T1000 (cell line): ENCODE results near the gene RHEX.

Experiments used
- DNase-seq: peaks from one replicate; lab custom pipeline; 2025; ENCODE audit warnings: mixed read lengths; lab: John Stamatoyannopoulos, UW

The RHEX gene

GRCh38 chr1:206094024-206094423, 41.1 kb downstream of the RHEX start:
- DNase-seq: no peak

DNA sequence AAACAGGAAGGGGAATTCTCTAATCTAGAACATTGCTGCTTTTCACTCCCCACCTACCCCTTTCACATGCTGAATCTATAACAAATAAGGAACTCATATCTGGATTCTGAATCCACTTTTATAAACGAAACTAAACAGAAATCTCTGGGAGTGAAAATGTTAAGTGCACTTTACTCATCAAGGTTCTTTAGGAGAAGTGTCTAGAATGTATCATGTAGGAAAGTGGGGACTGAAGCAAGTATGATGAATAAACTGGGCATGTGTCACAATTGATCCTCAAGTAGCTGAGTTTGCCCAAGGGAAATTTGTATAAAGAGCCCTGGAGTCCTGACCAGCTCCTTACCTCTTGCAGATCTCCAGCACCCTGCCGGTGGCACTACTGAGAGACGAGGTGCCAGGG, 44.4 kb downstream of the RHEX start:
- DNase-seq: no peak

DNA sequence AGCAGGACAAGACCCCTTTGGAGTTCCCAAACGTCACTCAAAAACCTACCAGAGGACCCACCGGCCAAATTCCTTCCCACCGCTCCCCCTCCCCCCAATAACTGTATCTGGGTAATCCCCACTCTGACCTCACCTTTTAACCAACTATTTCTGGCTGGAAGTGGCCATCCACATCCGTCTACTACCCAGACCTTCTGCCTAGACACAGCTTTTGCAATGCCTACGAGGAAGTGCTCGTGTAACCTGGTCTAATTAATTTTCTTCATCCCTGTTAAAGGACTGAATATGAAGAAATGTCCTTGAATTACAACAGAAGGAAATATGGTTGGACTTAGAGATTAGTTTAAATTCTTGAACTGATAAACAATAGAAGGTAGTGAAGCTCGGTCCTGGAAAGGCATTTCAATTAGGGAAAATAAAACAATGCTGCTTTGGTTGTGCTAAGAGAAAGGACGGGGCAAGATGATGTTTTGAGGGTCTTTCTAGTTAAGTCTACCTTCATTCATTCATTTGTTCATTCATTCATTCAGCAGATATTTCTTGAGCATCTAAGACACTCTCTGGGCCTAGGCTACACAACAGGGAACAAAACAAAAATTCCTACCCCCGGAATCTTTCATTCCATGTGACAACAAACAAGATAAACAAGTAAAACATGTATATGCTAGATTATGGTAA, 45.4 kb downstream of the RHEX start:
- DNase-seq: no peak

- no peak for DNase-seq
Observed at GRCh38 chr1:206100226-206100815, 47.3 kb downstream of the RHEX start.

- DNase-seq: no peak
Observed at GRCh38 chr1:206101351-206102045, 48.5 kb downstream of the RHEX start.

GRCh38 chr1:206102292-206102936, 49.4 kb downstream of the RHEX start:
- DNase-seq: no peak

DNA sequence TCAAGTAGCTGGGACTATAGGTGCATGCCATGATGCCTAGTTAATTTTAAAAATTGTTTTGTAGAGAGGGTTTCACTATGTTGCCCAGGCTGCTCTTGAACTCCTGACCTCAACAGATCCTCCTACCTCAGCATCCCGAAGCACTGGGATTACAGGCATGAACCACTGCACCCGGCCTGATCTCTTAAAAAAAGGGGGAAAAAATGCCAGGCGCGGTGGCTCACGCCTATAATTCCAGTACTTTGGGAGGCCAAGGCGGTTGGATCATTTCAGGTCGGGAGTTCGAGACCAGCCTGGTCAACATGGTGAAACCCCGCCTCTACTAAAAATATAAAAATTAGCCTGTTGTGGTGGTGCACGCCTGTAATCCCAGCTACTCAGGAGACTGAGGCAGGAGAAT, 51.0 kb downstream of the RHEX start:
- DNase-seq: no peak

GRCh38 chr1:206105464-206105995, 52.6 kb downstream of the RHEX start:
- no peak for DNase-seq

DNA sequence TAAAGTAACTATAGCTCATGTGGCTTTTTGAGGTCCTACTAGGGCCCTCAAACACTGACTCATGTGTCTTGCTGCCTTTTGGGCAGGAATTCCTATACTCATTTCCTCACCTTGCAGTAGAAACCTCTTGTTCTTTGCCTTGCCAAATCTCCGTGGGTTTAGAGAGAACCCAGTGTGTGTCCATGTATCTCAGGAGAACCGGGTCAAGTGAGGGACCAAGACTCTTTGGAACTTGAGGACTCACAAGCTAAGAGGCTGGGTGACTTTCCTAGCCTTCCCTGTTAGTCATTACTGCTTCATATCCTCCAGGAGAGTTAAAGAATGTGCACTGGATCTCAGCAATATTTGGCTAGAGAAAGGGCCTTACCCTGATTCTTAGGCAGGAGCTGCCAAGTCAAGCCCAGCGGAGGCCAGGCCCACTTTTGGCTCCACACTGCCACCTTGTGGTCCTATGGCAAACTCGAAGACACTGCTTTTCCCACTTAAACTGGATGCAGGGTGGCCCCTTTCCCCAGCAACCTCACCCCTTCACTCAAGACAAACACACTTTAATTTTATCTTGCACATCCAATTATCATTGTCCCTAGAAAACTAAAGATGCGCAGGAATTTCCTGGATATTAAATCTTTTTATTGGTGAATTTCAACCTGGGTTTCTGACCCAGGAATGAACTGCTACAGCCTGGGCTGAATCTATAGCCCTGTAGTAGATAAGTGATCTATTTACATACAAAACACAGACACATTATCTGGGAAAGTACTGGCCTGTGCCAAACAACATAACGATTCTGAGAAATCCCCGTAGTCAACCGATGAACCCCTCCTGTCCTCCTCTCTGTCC, 53.6 kb downstream of the RHEX start:
- DNase-seq: peak; percentile 64

DNA sequence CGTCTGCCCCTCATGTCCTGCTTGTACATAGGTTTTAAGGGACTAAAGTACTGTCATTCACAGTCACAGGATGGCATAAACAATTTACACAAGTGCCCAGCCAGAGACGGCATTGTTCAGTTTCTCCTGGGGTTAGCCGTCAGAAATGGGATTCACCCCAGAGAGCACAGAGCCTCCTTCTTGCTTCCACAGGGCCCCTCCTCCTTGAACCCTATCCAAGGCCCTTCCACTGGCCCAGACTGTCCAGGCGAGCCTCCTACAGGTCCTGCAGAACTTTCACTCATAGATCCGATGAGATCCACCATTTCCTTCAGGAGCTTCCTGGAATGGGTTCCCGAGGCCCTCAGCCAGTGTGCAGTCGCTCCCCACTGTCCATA, 54.2 kb downstream of the RHEX start:
- no peak for DNase-seq

GRCh38 chr1:206108635-206109034, 55.7 kb downstream of the RHEX start:
- no peak for DNase-seq

DNA sequence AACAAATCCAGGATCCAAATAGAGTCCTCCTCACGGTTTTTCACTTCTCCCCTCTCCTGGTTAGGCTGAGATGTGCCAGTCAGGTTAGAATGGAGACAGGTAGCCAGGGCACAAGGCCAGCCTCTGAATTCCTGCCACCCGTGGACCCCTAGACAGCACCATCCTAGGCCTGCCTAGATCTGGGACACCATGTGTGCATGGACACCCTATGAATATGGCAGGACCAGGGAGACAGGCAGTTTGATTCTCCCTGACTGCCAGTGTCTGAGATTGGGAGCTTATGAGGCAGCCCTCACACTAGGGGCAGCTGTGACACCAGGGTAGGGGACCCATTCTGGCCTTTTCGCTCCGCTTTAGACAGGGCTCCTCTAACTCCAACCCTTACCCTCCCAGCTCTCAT, 56.7 kb downstream of the RHEX start:
- DNase-seq: no peak

DNA sequence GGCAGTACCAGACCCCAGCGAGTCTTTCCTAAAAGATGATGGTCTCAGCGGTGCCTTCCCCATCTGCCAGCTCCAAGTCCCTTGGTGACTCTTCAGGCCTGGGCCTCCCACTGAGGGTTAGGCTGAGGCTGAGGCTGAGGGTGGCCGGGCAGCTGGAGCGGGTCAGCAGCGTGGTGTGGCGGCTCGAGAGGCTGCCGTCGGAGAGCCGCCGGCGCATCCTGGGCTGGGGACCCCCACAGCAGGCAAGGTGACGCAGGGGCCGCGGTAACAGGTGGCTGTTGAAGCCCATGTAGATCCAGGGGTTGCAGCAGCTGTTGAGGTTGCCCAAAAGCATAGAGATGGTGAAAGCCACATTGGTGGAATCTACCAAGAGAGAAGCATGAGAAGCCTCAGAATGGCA, 57.2 kb downstream of the RHEX start:
- DNase-seq: no peak

DNA sequence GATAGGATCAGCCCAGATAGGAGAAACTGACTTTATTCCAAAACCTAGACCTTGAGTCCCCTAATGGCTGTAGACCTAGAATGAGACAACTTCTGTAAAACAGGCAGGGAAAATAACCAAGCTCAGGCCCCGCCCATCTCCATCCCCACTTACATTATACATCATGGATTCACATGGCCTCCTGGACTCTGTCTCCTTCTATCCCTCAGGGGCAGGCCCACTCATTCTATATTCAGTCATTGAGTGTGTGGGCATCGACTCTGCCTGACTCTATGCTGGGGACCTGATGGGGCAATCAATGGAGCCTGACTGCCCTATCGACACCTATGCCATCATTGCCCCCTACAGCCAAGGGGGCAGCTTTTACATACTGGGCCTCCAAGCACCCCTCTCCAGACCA, 57.8 kb downstream of the RHEX start:
- DNase-seq: no peak

- DNase-seq: no peak
Observed at GRCh38 chr1:206111271-206111927, 58.4 kb downstream of the RHEX start.

GRCh38 chr1:206112600-206113301, 59.8 kb downstream of the RHEX start:
- no peak for DNase-seq

GRCh38 chr1:206114692-206115640, 62.0 kb downstream of the RHEX start:
- no peak for DNase-seq

DNA sequence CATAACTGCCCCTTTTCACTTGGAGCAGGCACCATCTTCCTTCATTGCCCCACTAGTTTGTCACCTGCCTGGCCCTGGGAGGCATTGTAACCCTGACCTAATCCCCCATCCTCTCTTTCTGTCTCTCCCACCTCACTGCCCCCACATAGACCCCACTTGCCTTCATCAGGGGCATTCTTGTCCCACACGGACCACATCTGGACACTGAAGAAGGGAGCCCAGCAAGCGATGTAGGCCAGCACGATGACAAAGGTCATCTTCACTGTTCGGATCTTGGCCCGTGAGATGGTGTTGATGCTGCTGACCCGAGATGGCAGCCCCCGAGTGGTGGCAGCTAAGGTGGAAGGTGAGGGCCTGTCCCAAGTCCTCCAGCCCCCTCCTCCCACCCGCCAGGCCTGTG, 62.8 kb downstream of the RHEX start:
- no peak for DNase-seq

GRCh38 chr1:206116191-206116872, 63.4 kb downstream of the RHEX start:
- no peak for DNase-seq
